ENCODE data around the gene DCXR. TPM values are rescaled to one million over a fixed set of nuclear protein-coding genes. Genes with fewer than 3 reads are reported as not detected.
A peak's percentile ranks its signal among the peaks of the same experiment; 100 is the strongest.

The DCXR gene
- total RNA-seq, 1 experiment from 2014 or later, result 306 TPM

DNA sequence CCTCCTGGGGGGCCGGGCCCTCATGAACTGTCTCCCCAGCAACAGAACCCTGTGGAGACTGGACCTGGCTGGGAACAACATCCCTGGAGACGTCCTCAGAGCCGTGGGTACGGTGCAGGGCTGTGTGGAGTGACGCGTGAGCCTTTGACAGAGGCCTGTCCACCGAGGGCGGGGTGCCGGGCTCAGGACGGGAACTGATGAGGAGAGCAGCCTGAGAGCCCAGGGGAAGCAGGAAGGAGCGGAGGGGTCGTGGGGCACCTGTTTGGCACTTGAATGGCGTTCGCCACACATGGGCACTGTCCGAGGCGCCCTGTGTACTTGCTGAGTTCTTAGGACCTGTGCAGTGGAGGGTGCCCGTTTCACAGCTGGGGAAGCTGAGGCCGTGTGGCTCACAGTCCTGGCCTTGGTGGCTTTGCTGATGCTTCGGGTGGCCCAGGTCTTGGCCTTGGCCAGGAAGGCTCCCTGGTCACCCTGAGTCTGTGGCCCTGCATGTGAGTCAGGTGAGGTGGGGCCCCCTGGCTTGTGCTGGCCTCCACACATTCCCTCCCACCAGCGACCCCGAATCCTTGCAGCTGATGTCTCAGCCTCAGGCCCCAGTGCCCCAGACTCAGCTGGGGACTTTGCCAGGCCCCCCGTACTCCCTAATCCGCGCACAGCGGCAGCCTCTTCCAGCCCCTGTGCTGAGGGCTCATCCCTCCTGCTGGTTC, 11.9 kb downstream of the DCXR start:
- CTCF ChIA-PET, result no interaction called here
- no peak overlapping the region for H3K9ac ChIP-seq (ENCODE audit: low read length)

DNA sequence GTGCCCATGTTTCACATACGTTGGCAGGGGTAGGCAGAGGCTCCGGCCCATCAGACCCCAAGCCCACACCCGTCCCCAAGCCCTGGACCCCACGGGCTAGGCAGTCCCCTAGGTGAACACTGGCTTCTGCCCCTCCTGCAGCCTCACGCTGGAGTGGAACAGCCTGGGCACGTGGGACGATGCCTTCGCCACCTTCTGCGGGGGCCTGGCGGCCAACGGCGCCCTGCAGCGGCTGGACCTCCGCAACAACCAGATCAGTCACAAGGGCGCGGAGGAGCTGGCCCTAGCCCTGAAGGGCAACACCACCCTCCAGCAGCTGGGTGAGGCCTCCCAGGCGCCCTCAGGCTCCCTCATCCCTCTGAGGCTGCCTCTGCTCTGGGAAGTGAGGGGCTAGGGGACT, 12.6 kb downstream of the DCXR start:
- no peaks in the 10 kb centered on the region; a peak in 1 of 4 replicates for H3K36me3 ChIP-seq (ENCODE audit: control insufficient read depth in 1 of 2, insufficient read depth in 2 of 2, low read length in 2 of 2)
- ChIA-PET CTCF (no interaction called here), RAD21 (ENCODE audit: low non-redundant PET in 1 of 2, low total read pairs in 2 of 2, uncharacterized antibody in 2 of 2, unreplicated experiment in 2 of 2) (no interaction called here), POLR2A (no interaction called here)
- ATAC-seq (no peak), DNase-seq (ENCODE audit: low read depth, low spot score) (no peak)
- H4K20me1 ChIP-seq (ENCODE audit: insufficient read depth), result peaks cover 4% of the 10 kb centered on the region; the same call in 1 of the 2 replicates
- H3K4me2 ChIP-seq (ENCODE audit: low read length), result peak overlapping the region; percentile 99
- H3K4me1 ChIP-seq (ENCODE audit: control insufficient read depth in 1 of 2, insufficient read depth in 2 of 2, low read length in 2 of 2), result peaks cover 15 to 33% of the 10 kb centered on the region in 2 experiments
- H3K9me2 ChIP-seq (ENCODE audit: insufficient read depth), result no peaks in the 10 kb centered on the region
- no peak overlapping the region for H2AFZ ChIP-seq (ENCODE audit: low read depth, low read length, poor library complexity, severe bottlenecking)
- peaks cover 41% of the 10 kb centered on the region for H3K79me2 ChIP-seq (ENCODE audit: insufficient read depth, low read length)
- H3K9ac ChIP-seq (ENCODE audit: low read length), result no peak overlapping the region
- peak overlapping the region; percentile 87; the same call in 1 of the 2 replicates for H3K27ac ChIP-seq (ENCODE audit: low read depth, low read length)
- BruUV-seq (replicated peaks), result no TSS peak
- H3K4me3 ChIP-seq (replicated peaks in 1 of 2; ENCODE audit: low read depth in 1 of 2, low read length in 2 of 2), result 0 out of 4 replicates have a peak overlapping the region, but pooled peaks of 1 of the 2 experiments have one; percentile 4
- intact Hi-C loops (cut with micrococcal nuclease), result loop anchor here (5.0 kb wide), 2 partner anchors 113 to 727 kb away; partner anchors contain the start of genes PCYT2 and TBCD
- H3K9me3 ChIP-seq (ENCODE audit: control insufficient read depth in 1 of 2, insufficient read depth in 1 of 2, low read depth in 1 of 2, low read length in 2 of 2), result no peaks in the 10 kb centered on the region
- no peaks in the 10 kb centered on the region for H3K27me3 ChIP-seq (ENCODE audit: insufficient read depth, low read length)
- no peak for TF ChIP-seq ZNF274 (IDR thresholded peaks at IDR 0.05; ENCODE audit: low read depth, low read length)
- no peak for TF ChIP-seq SP1 (IDR thresholded peaks at IDR 0.05; ENCODE audit: low read depth)
- no peak for TF ChIP-seq FOSL1 (IDR thresholded peaks at IDR 0.05; ENCODE audit: low read depth)
- TF ChIP-seq TCF7L2 (IDR thresholded peaks at IDR 0.05; ENCODE audit: borderline replicate concordance, extremely low read depth, insufficient read depth, insufficient read length), result no peak
- no peak for TF ChIP-seq CEBPB (IDR thresholded peaks at IDR 0.05; ENCODE audit: low read depth)
- no peak for TF ChIP-seq CTCF (IDR thresholded peaks at IDR 0.05 in 2 of 3, conservative IDR thresholded peaks at IDR 0.05 in 1 of 3; ENCODE audit: borderline replicate concordance in 1 of 3, insufficient read depth in 1 of 3, low read depth in 2 of 3, low read length in 2 of 3)
- no peak for TF ChIP-seq CBX3 (IDR thresholded peaks at IDR 0.05; ENCODE audit: low read depth)
- no peak for TF ChIP-seq ZFX (IDR thresholded peaks at IDR 0.05)
- TF ChIP-seq POLR2A (IDR thresholded peaks at IDR 0.05; ENCODE audit: borderline replicate concordance, extremely low read depth, insufficient read depth, insufficient read length), result no peak
- TF ChIP-seq SIN3A (IDR thresholded peaks at IDR 0.05; ENCODE audit: low read depth), result no peak
- TF ChIP-seq SRF (IDR thresholded peaks at IDR 0.05; ENCODE audit: low read depth), result no peak
- TF ChIP-seq EGR1 (IDR thresholded peaks at IDR 0.05; ENCODE audit: low read depth), result no peak
- TF ChIP-seq POLR2AphosphoS5 (IDR thresholded peaks at IDR 0.05; ENCODE audit: low read depth, low read length), result no peak
- no peak for TF ChIP-seq EZH2phosphoT487 (IDR thresholded peaks at IDR 0.05; ENCODE audit: borderline replicate concordance)
- no peak for TF ChIP-seq ELF1 (IDR thresholded peaks at IDR 0.05; ENCODE audit: borderline replicate concordance, low read depth)
- TF ChIP-seq MAX (IDR thresholded peaks at IDR 0.05), result no peak
- TF ChIP-seq YY1 (IDR thresholded peaks at IDR 0.05; ENCODE audit: extremely low read depth, insufficient replicate concordance, low read depth, low read length), result no peak

More for the DNA sequence above, 11.9 kb downstream of the DCXR start:
- DNase-seq (ENCODE audit: low read depth, low spot score), result no peak
- no peaks in the 10 kb centered on the region for H3K27me3 ChIP-seq (ENCODE audit: insufficient read depth, low read length)
- no peaks in the 10 kb centered on the region for H3K9me2 ChIP-seq (ENCODE audit: insufficient read depth)
- intact Hi-C loops (cut with micrococcal nuclease), result no loop called here
- H3K4me1 ChIP-seq (ENCODE audit: control insufficient read depth in 1 of 2, insufficient read depth in 2 of 2, low read length in 2 of 2), result peaks cover 11 to 33% of the 10 kb centered on the region in 2 experiments
- H2AFZ ChIP-seq (ENCODE audit: low read depth, low read length, poor library complexity, severe bottlenecking), result no peak overlapping the region
- ChIA-PET RAD21 (ENCODE audit: low non-redundant PET in 1 of 2, low total read pairs in 2 of 2, uncharacterized antibody in 2 of 2, unreplicated experiment in 2 of 2) (no interaction called here), POLR2A (no interaction called here)
- TF ChIP-seq EGR1 (IDR thresholded peaks at IDR 0.05; ENCODE audit: low read depth), result no peak
- BruUV-seq (replicated peaks), result no TSS peak
- peaks cover 34% of the 10 kb centered on the region for H3K79me2 ChIP-seq (ENCODE audit: insufficient read depth, low read length)
- no peak for ATAC-seq
- H4K20me1 ChIP-seq (ENCODE audit: insufficient read depth), result peaks cover 4% of the 10 kb centered on the region; the same call in 1 of the 2 replicates
- no peaks in the 10 kb centered on the region for H3K9me3 ChIP-seq (ENCODE audit: control insufficient read depth in 1 of 2, insufficient read depth in 1 of 2, low read depth in 1 of 2, low read length in 2 of 2)
- H3K36me3 ChIP-seq (ENCODE audit: control insufficient read depth in 1 of 2, insufficient read depth in 2 of 2, low read length in 2 of 2), result no peaks in the 10 kb centered on the region; a peak in 1 of 4 replicates
- H3K27ac ChIP-seq (ENCODE audit: low read depth, low read length), result no peak overlapping the region; the same call in 1 of the 2 replicates
- no peak overlapping the region for H3K4me3 ChIP-seq (replicated peaks in 1 of 2; ENCODE audit: low read depth in 1 of 2, low read length in 2 of 2)
- H3K4me2 ChIP-seq (ENCODE audit: low read length), result no peak overlapping the region
